Vagina (tissue), 2 donors: Measurements from ENCODE around the gene NLRP7.
"Not testable (repeated sequence)": the region's sequence is repeated elsewhere in the genome, so short reads cannot be mapped to it uniquely, and the experiment has no call there.

Source experiments
- POLR2A ChIP-seq, 2 donors: fragments of 450-650 bp; IDR thresholded peaks; one replicate each; pipeline ENCODE4 v1.6.1; 2017; ENCODE audit warnings: antibody characterized with exemption in 2 of 2, mild to moderate bottlenecking in 2 of 2, moderate library complexity in 2 of 2
- POLR2AphosphoS5 ChIP-seq, 2 donors: sonication (generic); formaldehyde crosslinking; IDR thresholded peaks; one replicate each; pipeline ENCODE4 v1.9.0; 2017; ENCODE audit warnings: antibody characterized with exemption in 2 of 2, mild to moderate bottlenecking in 2 of 2, low read depth in 1 of 2; ENCODE audit not compliant: insufficient read depth in 1 of 2

DNA sequence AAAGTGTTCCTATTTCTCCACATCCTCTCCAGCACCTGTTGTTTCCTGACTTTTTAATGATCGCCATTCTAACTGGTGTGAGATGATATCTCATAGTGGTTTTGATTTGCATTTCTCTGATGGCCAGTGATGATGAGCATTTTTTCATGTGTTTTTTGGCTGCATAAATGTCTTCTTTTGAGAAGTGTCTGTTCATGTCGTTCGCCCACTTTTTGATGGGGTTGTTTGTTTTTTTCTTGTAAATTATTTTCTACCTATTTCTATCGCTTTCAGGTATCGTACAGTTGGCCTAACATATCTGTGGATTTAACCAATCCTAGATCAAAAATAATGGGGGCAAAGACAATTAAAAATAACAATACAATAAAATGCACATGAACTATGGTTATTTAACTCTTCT lies 24.1 kb upstream of the NLRP7 start:
- TF ChIP-seq POLR2A (IDR thresholded peaks at IDR 0.05); POLR2AphosphoS5 (IDR thresholded peaks at IDR 0.05; ENCODE audit: insufficient read depth in 1 of 2, low read depth in 1 of 2): not testable (repeated sequence)
